K562 (cell line): ENCODE data around the gene IL17RA. TPM values are rescaled to one million over a fixed set of nuclear protein-coding genes. Genes with fewer than 3 reads are reported as not detected.
A peak's percentile ranks its signal among the peaks of the same experiment; 100 is the strongest.

Source experiments
- ADNP ChIP-seq: fragments of 200-800 bp; sonication (Bioruptor generic); IDR thresholded peaks from 2 replicates; pipeline ENCODE4 v1.6.1; 2016; ENCODE audit warnings: missing genetic modification characterization, missing compliant biosample characterization
- ARID1B ChIP-seq: fragments of 450-650 bp; IDR thresholded peaks from 2 replicates; pipeline ENCODE4 v1.6.1; 2016; ENCODE audit warnings: antibody characterized with exemption, mild to moderate bottlenecking, inconsistent platforms
- CBFA2T2 ChIP-seq: fragments of 450-650 bp; conservative IDR thresholded peaks from 2 replicates; pipeline ENCODE4 v1.6.1; 2017; ENCODE audit warnings: mild to moderate bottlenecking
- CBFA2T3 ChIP-seq: fragments of 450-650 bp; IDR thresholded peaks from 2 replicates; pipeline ENCODE4 v1.6.1; 2017
- CREM ChIP-seq: IDR thresholded peaks from 2 replicates; pipeline ENCODE4 v1.6.1; 2014; ENCODE audit warnings: antibody characterized with exemption, low read depth
- FOXK1 ChIP-seq: sonication (generic); formaldehyde crosslinking; IDR thresholded peaks from 2 replicates; pipeline ENCODE4 v1.8.0; 2022; ENCODE audit warnings: missing genetic modification reagents, mild to moderate bottlenecking, borderline replicate concordance
- GABPA ChIP-seq: fragments of 200-800 bp; sonication (Bioruptor generic); conservative IDR thresholded peaks from 2 replicates; pipeline ENCODE4 v1.6.1; 2016; ENCODE audit warnings: low read depth, missing genetic modification characterization, missing compliant biosample characterization
- GATAD2A ChIP-seq: fragments of 450-650 bp; IDR thresholded peaks from 2 replicates; pipeline ENCODE4 v1.6.1; 2017
- GTF2F1 ChIP-seq: IDR thresholded peaks from 2 replicates; pipeline ENCODE4 v1.6.1; 2011; ENCODE audit warnings: low read depth, low read length, improper control_type of control experiment
- HDAC2 ChIP-seq: fragments of 450-650 bp; IDR thresholded peaks from 2 replicates; pipeline ENCODE4 v1.6.1; 2016; ENCODE audit warnings: mild to moderate bottlenecking
- KLF16 ChIP-seq: IDR thresholded peaks from 2 replicates; pipeline ENCODE4 v1.6.1; 2016; ENCODE audit warnings: antibody characterized with exemption
- KLF6 ChIP-seq: fragments of 250-450 bp; sonication (Bioruptor Pico); IDR thresholded peaks from 2 replicates; pipeline ENCODE4 v1.4.0; 2020; ENCODE audit warnings: mild to moderate bottlenecking, moderate library complexity, borderline replicate concordance
- RNF2 ChIP-seq: sonication (generic); IDR thresholded peaks from 2 replicates; pipeline ENCODE4 v1.6.1; 2016
- STAG1 ChIP-seq: sonication (generic); formaldehyde crosslinking; IDR thresholded peaks from 2 replicates; pipeline ENCODE4 v1.5.0; 2020; ENCODE audit warnings: missing genetic modification reagents, borderline replicate concordance
- TAF15 ChIP-seq: fragments of 200-400 bp; formaldehyde crosslinking; IDR thresholded peaks from 2 replicates; pipeline ENCODE4 v1.6.1; 2017; ENCODE audit warnings: mild to moderate bottlenecking, low read depth, low read length, moderate library complexity
- ZKSCAN3 ChIP-seq: fragments of 250-450 bp; sonication (Bioruptor Pico); IDR thresholded peaks from 2 replicates; pipeline ENCODE4 v1.4.0; 2020
- ZNF23 ChIP-seq: fragments of 250-450 bp; sonication (Bioruptor Pico); IDR thresholded peaks from 2 replicates; pipeline ENCODE4 v1.4.0; 2020; ENCODE audit warnings: mild to moderate bottlenecking
- ZNF407 ChIP-seq: fragments of 450-650 bp; IDR thresholded peaks from 2 replicates; pipeline ENCODE4 v1.6.1; 2016; ENCODE audit warnings: low read depth
- ZNF76 ChIP-seq: fragments of 250-450 bp; sonication (Bioruptor Pico); IDR thresholded peaks from 2 replicates; pipeline ENCODE4 v1.4.0; 2020; ENCODE audit warnings: mild to moderate bottlenecking, moderate library complexity, borderline replicate concordance
- polyA plus RNA-seq, 8 experiments: library from polyadenylated mRNA; depleted of rRNA in 4 of 8; stranded (reverse) in 5 of 8; unstranded in 3 of 8; fragments of >200 nt; fragmentation: Nextera tagmentation in 2 of 8; fragmentation: Illumina TruSeq in 1 of 8; extraction: Ambion mirVana in 2 of 8; extraction: Trizol in 1 of 8; gene quantifications; 2 replicates each; pipeline versions ENCODE4 v1.2.1 to v1.2.3, GENCODE V29; 2011 to 2014; ENCODE audit warnings: inconsistent platforms in 1 of 8, missing spikeins in 1 of 8
- total RNA-seq, 7 experiments: library from RNA; depleted of rRNA in 6 of 7; stranded (reverse); fragments of >200 nt in 6 of 7; fragmentation: Illumina TruSeq in 2 of 7; extraction: Trizol in 2 of 7; gene quantifications; 2 replicates each; pipeline versions ENCODE4 v1.2.1 to v1.2.3, GENCODE V29; 2011 to 2021; ENCODE audit warnings: low replicate concordance in 1 of 7
- TF ChIP-seq, protein P1 (sequence below): fragments of 250-450 bp; sonication (Bioruptor Pico); IDR thresholded peaks from 2 replicates; pipeline ENCODE4 v1.8.0; 2021; ENCODE audit warnings: borderline replicate concordance, mild to moderate bottlenecking, moderate library complexity; ENCODE audit not compliant: poor library complexity, severe bottlenecking
- TF ChIP-seq, protein P2 (sequence below): sonication (generic); formaldehyde crosslinking; IDR thresholded peaks from 2 replicates; pipeline ENCODE4 v1.9.0; 2022; ENCODE audit warnings: mild to moderate bottlenecking, missing genetic modification reagents
- TF ChIP-seq, protein P3 (sequence below): sonication (generic); formaldehyde crosslinking; IDR thresholded peaks from 2 replicates; pipeline ENCODE4 v1.8.0; 2023; ENCODE audit warnings: mild to moderate bottlenecking, missing genetic modification reagents

The IL17RA gene
- total and polyA plus RNA-seq, 9 of the 15 experiments (the other 6 are each of a cell fraction or from before 2014, with no cell fraction given) = 0.17 to 11.8 (median 3.7) TPM

- no peak for TF ChIP-seq ZNF407
- TF ChIP-seq, protein P1, sequence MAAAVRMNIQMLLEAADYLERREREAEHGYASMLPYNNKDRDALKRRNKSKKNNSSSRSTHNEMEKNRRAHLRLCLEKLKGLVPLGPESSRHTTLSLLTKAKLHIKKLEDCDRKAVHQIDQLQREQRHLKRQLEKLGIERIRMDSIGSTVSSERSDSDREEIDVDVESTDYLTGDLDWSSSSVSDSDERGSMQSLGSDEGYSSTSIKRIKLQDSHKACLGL (CRISPR knock-in tag) = no peak
- peak; percentile 41; the same call in 1 of the 2 replicates for TF ChIP-seq ARID1B
- no peak for TF ChIP-seq ZNF23 (CRISPR knock-in tag)
- no peak for TF ChIP-seq HDAC2
- no peak for TF ChIP-seq STAG1
- peak; percentile 49 for TF ChIP-seq CBFA2T3
- TF ChIP-seq KLF16 = peak; percentile 48; the same call in 1 of the 2 replicates
- no peak for TF ChIP-seq TAF15
- TF ChIP-seq GATAD2A = no peak
- TF ChIP-seq RNF2 = peak; percentile 53; the same call in 1 of the 2 replicates
- peak; percentile 20; the same call in 1 of the 2 replicates for TF ChIP-seq CBFA2T2
- TF ChIP-seq GTF2F1 = no peak
- TF ChIP-seq KLF6 (CRISPR knock-in tag) = peak; percentile 66; the same call in 1 of the 2 replicates
- no peak for TF ChIP-seq ZNF76
- no peak for TF ChIP-seq ADNP (tag)
- TF ChIP-seq FOXK1 (CRISPR knock-in tag) = no peak
- peak; percentile 60; the same call in 1 of the 2 replicates for TF ChIP-seq GABPA
- TF ChIP-seq, protein P2, sequence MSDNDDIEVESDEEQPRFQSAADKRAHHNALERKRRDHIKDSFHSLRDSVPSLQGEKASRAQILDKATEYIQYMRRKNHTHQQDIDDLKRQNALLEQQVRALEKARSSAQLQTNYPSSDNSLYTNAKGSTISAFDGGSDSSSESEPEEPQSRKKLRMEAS = no peak
- no peak for TF ChIP-seq ZKSCAN3
- peak; percentile 28; the same call in 1 of the 2 replicates for TF ChIP-seq CREM
- TF ChIP-seq, protein P3, sequence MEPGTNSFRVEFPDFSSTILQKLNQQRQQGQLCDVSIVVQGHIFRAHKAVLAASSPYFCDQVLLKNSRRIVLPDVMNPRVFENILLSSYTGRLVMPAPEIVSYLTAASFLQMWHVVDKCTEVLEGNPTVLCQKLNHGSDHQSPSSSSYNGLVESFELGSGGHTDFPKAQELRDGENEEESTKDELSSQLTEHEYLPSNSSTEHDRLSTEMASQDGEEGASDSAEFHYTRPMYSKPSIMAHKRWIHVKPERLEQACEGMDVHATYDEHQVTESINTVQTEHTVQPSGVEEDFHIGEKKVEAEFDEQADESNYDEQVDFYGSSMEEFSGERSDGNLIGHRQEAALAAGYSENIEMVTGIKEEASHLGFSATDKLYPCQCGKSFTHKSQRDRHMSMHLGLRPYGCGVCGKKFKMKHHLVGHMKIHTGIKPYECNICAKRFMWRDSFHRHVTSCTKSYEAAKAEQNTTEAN (CRISPR knock-in tag) = no peak
Measured at GRCh38 chr22:17098379-17098819, 13.6 kb downstream of the IL17RA start (continued).
